A375 (cell line): ENCODE results near the gene PRKAG1. TPM values are rescaled to one million over a fixed set of nuclear protein-coding genes. Genes with fewer than 3 reads are reported as not detected.

Experiments used
- small RNA-seq: library from RNA; depleted of rRNA; stranded (forward); fragments of <200 nt; gene quantifications from one replicate; pipeline ENCODE3, GENCODE V24; 2014
- total RNA-seq: library from RNA; depleted of rRNA; stranded (reverse); fragments of >200 nt; shearing (Covaris generic); gene quantifications from 2 replicates; pipeline ENCODE4 v1.2.3, GENCODE V29; 2014; rRNA removed

PRKAG1 gene
- 120 and 128 TPM in 2 replicates for total RNA-seq

GRCh38 chr12:49018261-49019119, at the start of gene PRKAG1:
TSS of gene PRKAG1 (minus strand) at chr12:49018776. CDS start at chr12:49018740, 36 bp downstream.

GRCh38 chr12:49060237-49061156, 41.9 kb upstream of the PRKAG1 start, which contains the start of gene KMT2D:
TSS of gene KMT2D (minus strand) at chr12:49060794. CDS start at chr12:49055324, 5,470 bp downstream.

GRCh38 chr12:48999371-49000131, 19.0 kb downstream of the PRKAG1 start, which contains the start of gene DDN:
TSS of gene DDN (minus strand) at chr12:48999375. CDS start at chr12:48999287, 88 bp downstream.

DNA sequence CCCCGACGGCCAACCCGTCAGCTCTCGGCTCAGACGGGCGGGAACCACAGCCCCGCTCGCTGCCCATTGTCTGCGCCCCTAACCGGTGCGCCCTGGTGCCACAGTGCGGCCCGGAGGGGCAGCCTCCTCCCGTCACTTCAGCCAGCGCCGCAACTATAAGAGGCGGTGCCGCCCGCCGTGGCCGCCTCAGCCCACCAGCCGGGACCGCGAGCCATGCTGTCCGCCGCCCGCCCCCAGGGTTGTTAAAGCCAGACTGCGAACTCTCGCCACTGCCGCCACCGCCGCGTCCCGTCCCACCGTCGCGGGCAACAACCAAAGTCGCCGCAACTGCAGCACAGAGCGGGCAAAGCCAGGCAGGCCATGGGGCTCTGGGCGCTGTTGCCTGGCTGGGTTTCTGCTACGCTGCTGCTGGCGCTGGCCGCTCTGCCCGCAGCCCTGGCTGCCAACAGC, 40.3 kb downstream of the PRKAG1 start, which contains the start of gene WNT1:
Gene WNT1, plus strand, starts transcription at position 32 of the 450 bp plus-strand sequence. Its CDS starts 329 bp downstream, at position 361.

DNA sequence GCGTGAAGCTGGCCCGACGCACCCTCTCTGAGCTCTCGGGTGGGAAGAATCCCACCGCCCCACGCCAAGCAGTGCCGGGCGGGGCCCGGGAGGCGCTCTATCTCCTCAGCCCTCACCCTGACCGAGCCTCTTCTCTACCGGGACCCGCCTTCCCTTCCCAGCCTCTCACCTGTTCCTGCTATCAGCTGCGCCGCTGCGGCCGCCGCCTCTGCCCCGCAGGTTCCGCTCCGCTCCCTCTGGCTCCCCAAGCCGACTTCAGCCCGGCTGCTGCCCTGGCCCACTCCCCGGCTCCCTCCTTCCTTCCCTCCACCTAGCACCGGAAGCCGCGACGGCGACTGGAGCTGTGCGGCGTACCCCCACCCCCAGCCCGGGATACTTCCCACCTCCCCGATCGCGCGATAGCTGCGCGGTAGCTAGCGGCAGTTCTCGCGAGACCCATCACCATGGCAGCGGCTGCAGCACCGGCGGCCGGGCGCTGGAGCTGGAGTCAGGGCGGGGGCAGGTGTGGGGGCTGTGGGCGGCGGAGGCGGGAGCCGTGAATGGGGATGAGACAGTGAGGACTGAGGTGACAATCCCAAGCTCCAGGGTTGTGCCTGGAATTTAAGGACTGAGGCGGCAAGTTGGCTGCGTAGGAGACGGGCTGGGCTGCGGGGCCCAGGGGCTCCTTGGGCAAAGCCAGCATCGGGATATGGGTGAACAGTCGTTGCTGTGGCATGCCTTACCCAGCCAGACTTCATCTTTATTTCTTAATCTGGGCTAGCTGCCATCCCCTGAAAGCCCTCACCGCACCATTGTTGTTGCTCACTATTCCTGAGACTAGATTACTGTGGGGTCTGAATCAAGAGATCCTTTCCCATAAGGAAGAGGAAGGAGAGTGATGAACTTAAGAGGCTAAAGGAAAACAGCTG, 61.2 kb downstream of the PRKAG1 start, which contains the start of gene ARF3:
Gene ARF3, minus strand, starts transcription at position 347 of the 908 bp plus-strand sequence. CDS start 16,392 bp downstream, outside the sequence.

Small RNAs within 50 kb of the gene (small RNA-seq; reads per million reads assigned to genes)
- gene RNU6-940P: not detected

Other genes with a start within 250 kb of the PRKAG1 start
- 22.6 and 23.9 TPM in 2 replicates for gene ADCY6, start 229.7 kb downstream of the PRKAG1 start, total RNA-seq
- gene CACNB3, start 200.3 kb downstream of the PRKAG1 start, total RNA-seq: 15.7 and 22.7 TPM in 2 replicates
- gene DDX23, start 166.6 kb downstream of the PRKAG1 start, total RNA-seq: 63.5 and 66.8 TPM in 2 replicates
- gene RND1, start 152.9 kb downstream of the PRKAG1 start, total RNA-seq: 0.48 and 0.57 TPM in 2 replicates
- 24.9 and 25.8 TPM in 2 replicates for gene FKBP11, start 93.3 kb downstream of the PRKAG1 start, total RNA-seq
- 79.5 and 93.6 TPM in 2 replicates for gene ARF3, start 61.3 kb downstream of the PRKAG1 start, total RNA-seq
- gene WNT10B, start 47.0 kb downstream of the PRKAG1 start, total RNA-seq: 2.6 and 3.5 TPM in 2 replicates
- not detected in 2 replicates for gene WNT1, start 40.5 kb downstream of the PRKAG1 start, total RNA-seq
- gene DDN, start 19.4 kb downstream of the PRKAG1 start, total RNA-seq: 1.6 and 2.4 TPM in 2 replicates
- 40.7 and 44.7 TPM in 2 replicates for gene KMT2D, start 42.0 kb upstream of the PRKAG1 start, total RNA-seq
- 4.0 and 9.5 TPM in 2 replicates for gene RHEBL1, start 51.2 kb upstream of the PRKAG1 start, total RNA-seq
- 0.29 and 0.87 TPM in 2 replicates for gene DHH, start 76.0 kb upstream of the PRKAG1 start, total RNA-seq
- 11.1 and 14.3 TPM in 2 replicates for gene LMBR1L, start 92.1 kb upstream of the PRKAG1 start, total RNA-seq
- gene TUBA1B, start 112.6 kb upstream of the PRKAG1 start, total RNA-seq: 2,083 and 2,392 TPM in 2 replicates
- gene TUBA1A, start 170.3 kb upstream of the PRKAG1 start, total RNA-seq: 84.2 and 95.1 TPM in 2 replicates
- gene TUBA1C, start 246.3 kb upstream of the PRKAG1 start, total RNA-seq: 616 and 777 TPM in 2 replicates